Glutamatergic neuron (in vitro differentiated cells): ENCODE measurements around the gene SIGLEC8. TPM values are rescaled to one million over a fixed set of nuclear protein-coding genes. Genes with fewer than 3 reads are reported as not detected.
"Not testable (repeated sequence)": the region's sequence is repeated elsewhere in the genome, so short reads cannot be mapped to it uniquely, and the experiment has no call there.

Experiments
- DNase-seq: peaks from one replicate; pipeline ENCODE4 v3.0.0; 2022
- H3K27ac Mint-ChIP-seq: one replicate; pipeline ENCODE4 v1.8.0; 2020; ENCODE audit warnings: mild to moderate bottlenecking, mixed read lengths, inconsistent platforms; ENCODE audit not compliant: unreplicated experiment
- H3K27me3 Mint-ChIP-seq: one replicate; pipeline ENCODE4 v1.8.0; 2020; ENCODE audit warnings: mild to moderate bottlenecking, moderate library complexity, mixed read lengths, inconsistent platforms; ENCODE audit not compliant: unreplicated experiment
- H3K36me3 Mint-ChIP-seq: one replicate; pipeline ENCODE4 v1.8.0; 2020; ENCODE audit warnings: mild to moderate bottlenecking, mixed read lengths, inconsistent platforms; ENCODE audit not compliant: unreplicated experiment
- H3K4me1 Mint-ChIP-seq: one replicate; pipeline ENCODE4 v1.8.0; 2020; ENCODE audit warnings: mild to moderate bottlenecking, low read depth, mixed read lengths, inconsistent platforms; ENCODE audit not compliant: unreplicated experiment
- H3K4me3 Mint-ChIP-seq: one replicate; pipeline ENCODE4 v1.8.0; 2020; ENCODE audit warnings: mild to moderate bottlenecking, mixed read lengths, inconsistent platforms; ENCODE audit not compliant: unreplicated experiment
- H3K9me3 Mint-ChIP-seq: one replicate; pipeline ENCODE4 v1.8.0; 2020; ENCODE audit warnings: mild to moderate bottlenecking, moderate library complexity, mixed read lengths, inconsistent platforms; ENCODE audit not compliant: unreplicated experiment
- total RNA-seq: library from RNA; stranded (reverse); fragmentation: NEBNext Ultra II Directional; extraction: Animal tissue kit (Norgen Biotek cat#: 25700); gene quantifications from one replicate; pipeline ENCODE4 v1.2.1, GENCODE V29; 2021; ENCODE audit not compliant: unreplicated experiment
- TF ChIP-seq, protein P1 (sequence below): fragments of 200-600 bp; sonication (generic); IDR thresholded peaks from one replicate; pipeline ENCODE4 v1.5.0; 2021; ENCODE audit not compliant: partially characterized antibody, unreplicated experiment

SIGLEC8 gene
- total RNA-seq, 1 donor from 2014 or later = not detected

DNA sequence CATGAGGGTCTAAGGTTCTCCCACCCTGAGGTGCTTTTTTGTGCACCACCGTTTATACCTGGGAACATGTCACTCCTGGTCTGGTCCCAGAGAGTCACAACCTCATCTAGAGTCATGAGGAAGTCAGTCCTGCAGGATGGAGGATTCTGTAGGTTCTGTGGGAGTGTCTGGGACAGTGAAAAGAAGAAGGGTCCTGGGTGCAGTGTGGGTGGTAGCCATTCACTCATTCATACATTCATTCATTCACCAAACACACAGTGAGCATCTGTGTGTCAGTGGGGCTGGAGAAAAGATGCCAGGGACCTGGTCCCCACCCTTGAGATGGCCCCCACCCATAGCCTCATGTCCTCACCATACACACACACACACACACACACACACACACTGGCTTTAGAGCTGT is 11.4 kb upstream of the SIGLEC8 start:
- H3K27me3 Mint-ChIP-seq = peaks cover 4% of the 10 kb centered on the region
- H3K4me1 Mint-ChIP-seq = no peaks in the 10 kb centered on the region
- H3K9me3 Mint-ChIP-seq = peaks cover 2% of the 10 kb centered on the region
- no peak overlapping the region for H3K4me3 Mint-ChIP-seq
- no peak for DNase-seq
- H3K36me3 Mint-ChIP-seq = no peaks in the 10 kb centered on the region
- no peak overlapping the region for H3K27ac Mint-ChIP-seq
- TF ChIP-seq, protein P1, sequence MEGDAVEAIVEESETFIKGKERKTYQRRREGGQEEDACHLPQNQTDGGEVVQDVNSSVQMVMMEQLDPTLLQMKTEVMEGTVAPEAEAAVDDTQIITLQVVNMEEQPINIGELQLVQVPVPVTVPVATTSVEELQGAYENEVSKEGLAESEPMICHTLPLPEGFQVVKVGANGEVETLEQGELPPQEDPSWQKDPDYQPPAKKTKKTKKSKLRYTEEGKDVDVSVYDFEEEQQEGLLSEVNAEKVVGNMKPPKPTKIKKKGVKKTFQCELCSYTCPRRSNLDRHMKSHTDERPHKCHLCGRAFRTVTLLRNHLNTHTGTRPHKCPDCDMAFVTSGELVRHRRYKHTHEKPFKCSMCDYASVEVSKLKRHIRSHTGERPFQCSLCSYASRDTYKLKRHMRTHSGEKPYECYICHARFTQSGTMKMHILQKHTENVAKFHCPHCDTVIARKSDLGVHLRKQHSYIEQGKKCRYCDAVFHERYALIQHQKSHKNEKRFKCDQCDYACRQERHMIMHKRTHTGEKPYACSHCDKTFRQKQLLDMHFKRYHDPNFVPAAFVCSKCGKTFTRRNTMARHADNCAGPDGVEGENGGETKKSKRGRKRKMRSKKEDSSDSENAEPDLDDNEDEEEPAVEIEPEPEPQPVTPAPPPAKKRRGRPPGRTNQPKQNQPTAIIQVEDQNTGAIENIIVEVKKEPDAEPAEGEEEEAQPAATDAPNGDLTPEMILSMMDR = no peak

DNA sequence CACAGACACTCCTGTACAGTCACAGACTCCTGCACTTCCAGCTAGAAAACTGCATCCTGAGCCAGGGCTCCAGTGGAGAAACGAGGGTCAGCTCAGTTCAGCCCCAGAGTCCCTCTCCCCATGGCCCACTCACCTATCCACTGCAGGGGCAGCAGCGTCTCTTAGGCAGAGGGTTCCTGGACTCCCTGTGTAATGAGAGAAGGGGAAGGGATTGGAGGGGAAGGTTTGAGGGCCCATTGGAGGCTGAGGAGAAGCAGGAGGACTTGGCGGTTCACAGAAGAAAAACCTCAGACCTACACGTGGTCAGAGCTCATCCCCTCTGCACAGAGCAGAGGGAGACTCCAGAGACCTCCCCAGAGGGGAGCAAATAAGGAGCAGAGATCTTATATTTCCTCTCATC is 10.9 kb upstream of the SIGLEC8 start:
- H3K36me3 Mint-ChIP-seq = no peaks in the 10 kb centered on the region
- no peak overlapping the region for H3K4me3 Mint-ChIP-seq
- TF ChIP-seq, protein P1 = no peak
- H3K9me3 Mint-ChIP-seq = peaks cover 2% of the 10 kb centered on the region
- H3K27me3 Mint-ChIP-seq = peaks cover 5% of the 10 kb centered on the region
- no peak for DNase-seq
- H3K4me1 Mint-ChIP-seq = no peaks in the 10 kb centered on the region
- H3K27ac Mint-ChIP-seq = no peak overlapping the region

DNA sequence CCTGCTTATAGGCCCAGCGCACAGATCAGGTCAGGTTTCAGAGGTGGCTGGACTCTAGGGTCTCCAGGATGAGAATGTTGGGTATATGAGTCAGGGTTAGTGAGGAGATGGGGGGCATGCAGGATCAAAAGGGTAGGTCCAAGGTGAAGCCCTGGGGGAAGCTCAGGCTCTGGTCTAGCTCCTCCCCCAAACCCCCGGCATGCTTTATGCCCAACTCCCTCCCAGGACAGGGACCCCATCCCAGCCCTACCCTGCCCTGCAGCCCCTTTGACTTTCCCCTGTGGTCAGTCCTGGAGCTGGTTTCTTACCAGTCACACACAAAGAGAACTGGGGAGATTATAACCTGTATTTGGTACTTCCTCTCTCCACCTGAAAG is 10.3 kb upstream of the SIGLEC8 start:
- Mint-ChIP-seq H3K4me3 (no peak overlapping the region), H3K36me3 (no peaks in the 10 kb centered on the region), H3K9me3 (peaks cover 2% of the 10 kb centered on the region), H3K4me1 (no peaks in the 10 kb centered on the region), H3K27me3 (peaks cover 5% of the 10 kb centered on the region), H3K27ac (no peak overlapping the region)
- DNase-seq = no peak
- TF ChIP-seq, protein P1 = no peak

DNA sequence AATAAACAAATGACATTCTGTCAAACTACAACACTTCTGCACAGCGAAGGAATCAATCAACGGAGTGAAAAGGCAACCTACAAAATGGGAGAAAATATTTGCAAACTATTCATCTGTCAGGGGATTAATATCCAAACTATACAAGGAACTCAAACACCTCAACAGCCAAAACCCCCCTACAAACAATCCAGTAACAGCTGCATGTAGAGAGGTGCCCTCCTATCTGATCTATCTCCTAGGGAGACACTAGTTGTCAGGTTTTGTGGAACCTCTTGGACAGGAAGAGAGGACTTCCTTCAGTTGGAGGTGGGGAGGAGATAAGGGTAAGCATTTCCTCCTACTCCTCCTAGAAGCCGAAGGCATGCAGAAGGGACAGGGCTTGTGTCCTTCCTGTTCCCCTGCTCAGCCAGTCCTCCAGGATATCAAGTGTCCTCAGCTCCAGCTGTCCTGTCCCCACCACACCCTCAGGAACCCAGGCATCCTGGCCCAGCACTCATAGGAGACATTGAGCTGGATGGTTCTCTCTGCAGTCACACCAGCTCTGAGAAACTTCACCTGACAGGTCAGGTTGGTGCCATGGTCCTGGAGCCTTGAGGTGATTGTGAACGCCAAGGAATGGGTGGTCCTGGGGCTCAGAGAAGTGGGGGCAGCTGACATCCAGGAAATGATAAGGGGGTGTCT is 9.8 kb upstream of the SIGLEC8 start:
- no peak for DNase-seq
- Mint-ChIP-seq H3K27me3 (peaks cover 5% of the 10 kb centered on the region), H3K4me1 (no peaks in the 10 kb centered on the region), H3K27ac (no peak overlapping the region), H3K4me3 (no peak overlapping the region), H3K9me3 (peaks cover 2% of the 10 kb centered on the region), H3K36me3 (no peaks in the 10 kb centered on the region)
- TF ChIP-seq, protein P1 = no peak

DNA sequence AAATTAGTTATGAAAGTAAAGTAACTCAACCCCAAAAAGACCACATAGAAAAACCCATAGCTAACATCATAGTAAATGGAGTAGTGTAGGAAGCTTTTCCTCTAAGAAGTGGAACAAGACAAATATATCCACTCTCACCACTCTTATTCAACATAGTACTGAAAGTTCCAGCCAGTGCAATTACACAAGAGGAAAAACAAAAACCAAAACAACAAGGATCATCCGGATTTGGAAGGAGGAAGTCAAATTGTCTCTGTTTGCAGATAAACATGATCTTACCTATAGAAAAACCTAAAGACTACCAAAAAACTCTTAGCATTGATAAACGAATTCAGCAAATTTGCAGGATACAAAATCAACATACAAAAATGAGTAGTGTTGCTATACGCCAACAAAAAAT is 8.5 kb upstream of the SIGLEC8 start:
- Mint-ChIP-seq H3K27me3 (peaks cover 5% of the 10 kb centered on the region), H3K9me3 (no peaks in the 10 kb centered on the region), H3K36me3 (no peaks in the 10 kb centered on the region), H3K4me3 (no peak overlapping the region), H3K27ac (no peak overlapping the region), H3K4me1 (no peaks in the 10 kb centered on the region)
- no peak for DNase-seq
- TF ChIP-seq, protein P1 = no peak

DNA sequence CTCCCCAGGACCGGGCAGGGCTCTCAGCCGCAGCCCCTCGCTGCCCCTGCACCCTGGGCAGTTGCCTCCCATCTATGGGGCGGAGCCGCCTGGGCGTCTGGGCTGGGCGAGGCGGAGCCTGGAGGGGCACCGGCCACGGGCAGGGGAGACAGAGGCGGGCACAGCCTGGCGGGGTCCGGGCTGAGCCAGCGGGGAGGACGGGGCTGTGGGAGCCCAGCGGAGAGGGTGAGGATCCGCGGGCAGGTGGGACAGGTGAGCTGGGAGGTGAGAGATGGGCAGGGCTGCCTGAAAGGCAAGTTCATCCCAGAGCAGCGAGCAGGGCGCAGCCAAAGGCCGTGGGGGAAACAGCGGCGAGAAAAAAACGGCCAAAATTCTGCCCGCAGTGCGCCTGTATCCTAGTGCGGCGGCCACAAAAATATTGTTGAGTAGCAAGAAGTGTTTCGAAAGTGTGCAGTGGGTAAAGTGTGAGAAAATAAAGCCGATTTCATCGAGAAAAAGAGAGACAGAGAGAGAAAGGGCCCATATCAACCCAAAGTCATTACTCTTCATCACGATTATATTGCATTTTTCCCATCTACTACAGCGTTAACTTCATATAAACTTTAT is 5.8 kb upstream of the SIGLEC8 start:
- not testable (repeated sequence) for H3K36me3 Mint-ChIP-seq, H3K4me1 Mint-ChIP-seq, DNase-seq, H3K27ac Mint-ChIP-seq, H3K9me3 Mint-ChIP-seq, H3K27me3 Mint-ChIP-seq
- H3K4me3 Mint-ChIP-seq = peak overlapping the region; percentile 5
